ENCODE measurements around the gene ZSCAN25. TPM values are rescaled to one million over a fixed set of nuclear protein-coding genes. Genes with fewer than 3 reads are reported as not detected.

Gene ZSCAN25
- total RNA-seq, 1 experiment from 2014 or later = 20.5 TPM

Other genes starting within 250 kb of the ZSCAN25 start
- 377 and 446 TPM in 2 replicates for gene ARPC1B, start 242.2 kb upstream of the ZSCAN25 start, total RNA-seq (2014; rRNA removed; shearing (Covaris generic))
- 263 and 279 TPM in 2 replicates for gene PDAP1, start 208.3 kb upstream of the ZSCAN25 start, total RNA-seq (2014; rRNA removed; shearing (Covaris generic))
- gene BUD31, start 208.0 kb upstream of the ZSCAN25 start, total RNA-seq (2014; rRNA removed; shearing (Covaris generic)) = 374 and 510 TPM in 2 replicates
- 9.7 and 11.9 TPM in 2 replicates for gene PTCD1, start 178.1 kb upstream of the ZSCAN25 start, total RNA-seq (2014; rRNA removed; shearing (Covaris generic))
- 51.9 and 60.1 TPM in 2 replicates for gene CPSF4, start 178.0 kb upstream of the ZSCAN25 start, total RNA-seq (2014; rRNA removed; shearing (Covaris generic))
- 686 and 1,432 TPM in 2 replicates for gene ATP5MF, start 150.8 kb upstream of the ZSCAN25 start, total RNA-seq (2014; rRNA removed; shearing (Covaris generic))
- 15.6 and 17.8 TPM in 2 replicates for gene ZNF789, start 144.1 kb upstream of the ZSCAN25 start, total RNA-seq (2014; rRNA removed; shearing (Covaris generic))
- 33.4 and 37.5 TPM in 2 replicates for gene ZNF394, start 116.7 kb upstream of the ZSCAN25 start, total RNA-seq (2014; rRNA removed; shearing (Covaris generic))
- 20.5 and 27.7 TPM in 2 replicates for gene ZKSCAN5, start 112.3 kb upstream of the ZSCAN25 start, total RNA-seq (2014; rRNA removed; shearing (Covaris generic))
- 18.7 and 22.4 TPM in 2 replicates for gene FAM200A, start 64.8 kb upstream of the ZSCAN25 start, total RNA-seq (2014; rRNA removed; shearing (Covaris generic))
- gene ZNF655, start 58.3 kb upstream of the ZSCAN25 start, total RNA-seq (2014; rRNA removed; shearing (Covaris generic)) = 89.1 and 116 TPM in 2 replicates
- gene TMEM225B, start 18.7 kb upstream of the ZSCAN25 start, total RNA-seq (2014; rRNA removed; shearing (Covaris generic)) = 0.69 TPM in 1 of 2 replicates, not detected in the other
- gene CYP3A5, start 63.0 kb downstream of the ZSCAN25 start, total RNA-seq (2014; rRNA removed; shearing (Covaris generic)) = 0.12 and 0.57 TPM in 2 replicates
- not detected in 2 replicates for gene CYP3A7, start 118.2 kb downstream of the ZSCAN25 start, total RNA-seq (2014; rRNA removed; shearing (Covaris generic))
- 0.09 and 0.11 TPM in 2 replicates for gene CYP3A4, start 167.2 kb downstream of the ZSCAN25 start, total RNA-seq (2014; rRNA removed; shearing (Covaris generic))
- gene CYP3A43, start 211.1 kb downstream of the ZSCAN25 start, total RNA-seq (2014; rRNA removed; shearing (Covaris generic)) = not detected in 2 replicates